ENCODE measurements around the gene NISCH. TPM values are rescaled to one million over a fixed set of nuclear protein-coding genes. Genes with fewer than 3 reads are reported as not detected.

The NISCH gene
- total and polyA plus RNA-seq, 2 of the 8 experiments (the other 6 are each of a cell fraction or from before 2014, with no cell fraction given) = 71.2 to 71.9 TPM

GRCh38 chr3:52439426-52440248, 15.8 kb upstream of the NISCH start:
- Histone ChIP-seq H4K8ac (ENCODE audit: extremely low read depth, insufficient read depth, low read length) (no peak overlapping the region), H4K20me1 (replicated peaks in 1 of 2; ENCODE audit: control insufficient read depth in 1 of 2, insufficient read depth in 2 of 2, low read length in 2 of 2) (no peaks in the 10 kb centered on the region), H3K79me2 (ENCODE audit: control insufficient read depth in 1 of 2, insufficient read depth in 2 of 2, low read length in 2 of 2) (no peaks in the 10 kb centered on the region), H3K4me2 (ENCODE audit: insufficient read depth in 1 of 2, low read depth in 2 of 2, low read length in 2 of 2) (no peak overlapping the region), H3K23ac (ENCODE audit: insufficient read length) (no peak overlapping the region), H3K4me3 (ENCODE audit: extremely low read depth in 1 of 4, insufficient read depth in 2 of 4, low read depth in 3 of 4, low read length in 4 of 4) (no peak overlapping the region), H3K4me1 (replicated peaks in 1 of 4; ENCODE audit: control insufficient read depth in 3 of 4, insufficient read depth in 4 of 4, low read length in 3 of 4) (peaks cover 0 to 6% (median 4%) of the 10 kb centered on the region in 4 experiments; a peak in 3 of 7 replicates), H3K36me3 (ENCODE audit: control insufficient read depth in 2 of 4, insufficient read depth in 4 of 4, low read length in 3 of 4) (no peaks in the 10 kb centered on the region), H4K5ac (ENCODE audit: insufficient read length, low read depth, low read length) (no peak overlapping the region), H3K9me3 (ENCODE audit: insufficient read depth in 2 of 2, low read depth in 1 of 2, low read length in 1 of 2) (no peaks in the 10 kb centered on the region), H3K4ac (replicated peaks; ENCODE audit: insufficient read length, low read depth, low read length) (no peak overlapping the region), H3K27ac (ENCODE audit: low read depth, low read length) (no peak overlapping the region), H3K79me1 (ENCODE audit: low read depth, low read length) (peaks cover 3% of the 10 kb centered on the region; the same call in 1 of the 2 replicates), H2AFZ (ENCODE audit: low read length) (no peak overlapping the region), H3K56ac (replicated peaks; ENCODE audit: insufficient read length, low read depth, low read length) (no peak overlapping the region), H3K9ac (replicated peaks in 1 of 4; ENCODE audit: extremely low read depth in 1 of 4, low read depth in 3 of 4, low read length in 3 of 4) (no peak overlapping the region), H3K14ac (ENCODE audit: insufficient read length) (no peak overlapping the region), H2BK15ac (ENCODE audit: low read length) (no peak overlapping the region), H2AK5ac (ENCODE audit: low read depth, low read length) (no peak overlapping the region), H3K23me2 (ENCODE audit: low read depth, low read length) (peaks cover 3% of the 10 kb centered on the region; the same call in 1 of the 2 replicates), H2BK5ac (ENCODE audit: low read depth, low read length) (no peak overlapping the region), H2BK20ac (ENCODE audit: low read length) (no peak overlapping the region), H2BK12ac (ENCODE audit: low read depth, low read length) (no peak overlapping the region), H4K91ac (replicated peaks; ENCODE audit: insufficient read length, low read length) (no peak overlapping the region), H2BK120ac (replicated peaks; ENCODE audit: low read depth, low read length) (no peak overlapping the region), H3K18ac (ENCODE audit: extremely low read depth, low read length) (no peak overlapping the region), H3K27me3 (replicated peaks in 1 of 4; ENCODE audit: control insufficient read depth in 3 of 4, extremely low read depth in 1 of 4, insufficient read depth in 3 of 4, low read length in 3 of 4) (no peaks in the 10 kb centered on the region)
- FAIRE-seq (no peak), DNase-seq (ENCODE audit: low read depth in 1 of 2, low spot score in 2 of 2) (no peak)
- 92% methylated on average over 16 of the region's 16 CpGs; no CpG with 5 or more reads in 1 of the 2 experiments for WGBS, 2 experiments (ENCODE audit: extremely low coverage in 1 of 2, insufficient coverage in 1 of 2, insufficient read length in 1 of 2, insufficient replicate concordance in 2 of 2, low coverage in 1 of 2, low lambda C conversion rate in 2 of 2, missing lambda C conversion rate in 1 of 2)
- ChIA-PET POLR2A (ENCODE audit: partially characterized antibody) (interaction anchor here (1.6 kb wide), 1 partner anchor 12 kb away, joined by 6 read pairs; no protein-coding TSS in a partner anchor), CTCF (ENCODE audit: partially characterized antibody) (interaction anchor here (0.9 to 4.1 kb wide), 6 partner anchors 11 to 100 kb away, joined by 3 to 20 read pairs (median 3); no protein-coding TSS in a partner anchor)
- no peak for TF ChIP-seq KDM4A (IDR thresholded peaks at IDR 0.05; ENCODE audit: low read depth, low read length, severe bottlenecking)
- no peak for TF ChIP-seq CBX8 (IDR thresholded peaks at IDR 0.05; ENCODE audit: borderline replicate concordance, low read depth, low read length)
- TF ChIP-seq FOSL1 (IDR thresholded peaks at IDR 0.05; ENCODE audit: insufficient read depth, low read depth, low read length) = no peak
- no peak for TF ChIP-seq CHD2 (IDR thresholded peaks at IDR 0.05; ENCODE audit: low read length)
- no peak for TF ChIP-seq TCF12 (IDR thresholded peaks at IDR 0.05; ENCODE audit: low read depth, low read length)
- TF ChIP-seq RXRA (IDR thresholded peaks at IDR 0.05; ENCODE audit: insufficient read depth, low read depth, low read length) = no peak
- no peak for TF ChIP-seq EP300 (IDR thresholded peaks at IDR 0.05; ENCODE audit: borderline replicate concordance in 1 of 2, low read depth in 2 of 2, low read length in 2 of 2)
- TF ChIP-seq USF2 (IDR thresholded peaks at IDR 0.05; ENCODE audit: low read length) = no peak
- no peak for TF ChIP-seq E2F6 (IDR thresholded peaks at IDR 0.05)

Measured in H1 (cell line).